Measurements from ENCODE around the gene GATB.
A peak's percentile ranks its signal among the peaks of the same experiment; 100 is the strongest.

The GATB gene

GRCh38 chr4:151784706-151785105, 23.9 kb upstream of the GATB start:
- H3K27me3 ChIP-seq (ENCODE audit: insufficient read depth, low read length) = no peaks in the 10 kb centered on the region
- H3K4me3 ChIP-seq (ENCODE audit: low read length) = no peak overlapping the region
- no peaks in the 10 kb centered on the region for H3K36me3 ChIP-seq (ENCODE audit: insufficient read depth, low read length)
- H3K9me3 ChIP-seq (ENCODE audit: insufficient read depth, low read depth, low read length) = no peaks in the 10 kb centered on the region
- H3K27ac ChIP-seq (ENCODE audit: low read depth, low read length) = peak overlapping the region; percentile 82; the same call in 1 of the 2 replicates
- H3K9ac ChIP-seq (ENCODE audit: low read depth, low read length) = no peak overlapping the region
- peaks cover 38% of the 10 kb centered on the region for H3K4me1 ChIP-seq (ENCODE audit: insufficient read depth, low read length)
- WGBS = 91% methylated on average over 5 of the region's 5 CpGs

- Histone ChIP-seq H3K4me3 (ENCODE audit: low read length) (no peak overlapping the region), H3K27me3 (ENCODE audit: insufficient read depth, low read length) (no peaks in the 10 kb centered on the region)
Measured at GRCh38 chr4:151783867-151784266, 23.1 kb upstream of the GATB start.

GRCh38 chr4:151782296-151782695, 21.5 kb upstream of the GATB start:
- Histone ChIP-seq H3K27ac (ENCODE audit: low read depth, low read length) (no peak overlapping the region), H3K4me1 (ENCODE audit: insufficient read depth, low read length) (peaks cover 22% of the 10 kb centered on the region), H3K27me3 (ENCODE audit: insufficient read depth, low read length) (no peaks in the 10 kb centered on the region), H3K4me3 (ENCODE audit: low read length) (no peak overlapping the region), H3K9ac (ENCODE audit: low read depth, low read length) (no peak overlapping the region), H3K36me3 (ENCODE audit: insufficient read depth, low read length) (no peaks in the 10 kb centered on the region), H3K9me3 (ENCODE audit: insufficient read depth, low read depth, low read length) (no peaks in the 10 kb centered on the region)
- no CpG with 5 or more reads among the region's 1 CpG for WGBS

More at GRCh38 chr4:151783867-151784266, 23.1 kb upstream of the GATB start:
- H3K36me3 ChIP-seq (ENCODE audit: insufficient read depth, low read length) = no peaks in the 10 kb centered on the region
- H3K4me1 ChIP-seq (ENCODE audit: insufficient read depth, low read length) = peaks cover 29% of the 10 kb centered on the region
- H3K9ac ChIP-seq (ENCODE audit: low read depth, low read length) = no peak overlapping the region
- H3K9me3 ChIP-seq (ENCODE audit: insufficient read depth, low read depth, low read length) = no peaks in the 10 kb centered on the region
- H3K27ac ChIP-seq (ENCODE audit: low read depth, low read length) = no peak overlapping the region

DNA sequence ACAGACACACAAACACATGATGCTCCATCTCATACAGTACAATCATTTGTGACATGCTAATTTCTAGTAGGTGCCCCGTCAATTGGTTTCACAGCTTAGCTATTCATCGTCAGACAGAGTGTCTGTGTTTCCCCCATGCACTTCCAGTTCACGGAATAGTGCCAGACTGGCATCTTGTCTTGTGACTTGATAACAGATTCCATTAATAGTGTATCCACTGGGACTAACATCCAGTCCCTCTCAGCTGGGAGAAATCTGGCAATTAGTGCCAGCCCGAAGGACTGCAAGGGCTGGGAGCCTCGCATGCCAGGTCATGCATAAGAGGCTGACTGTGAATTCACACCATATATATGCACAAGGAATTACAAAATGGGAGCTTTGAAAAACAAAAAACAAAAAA, 20.2 kb upstream of the GATB start:
- H3K27me3 ChIP-seq (ENCODE audit: insufficient read depth, low read length) = no peaks in the 10 kb centered on the region
- H3K4me3 ChIP-seq (ENCODE audit: low read length) = no peak overlapping the region
- no peaks in the 10 kb centered on the region for H3K36me3 ChIP-seq (ENCODE audit: insufficient read depth, low read length)
- no peak overlapping the region for H3K27ac ChIP-seq (ENCODE audit: low read depth, low read length)
- peaks cover 16% of the 10 kb centered on the region for H3K4me1 ChIP-seq (ENCODE audit: insufficient read depth, low read length)
- H3K9ac ChIP-seq (ENCODE audit: low read depth, low read length) = no peak overlapping the region
- no peaks in the 10 kb centered on the region for H3K9me3 ChIP-seq (ENCODE audit: insufficient read depth, low read depth, low read length)
- WGBS = 93% methylated on average over 5 of the region's 5 CpGs

DNA sequence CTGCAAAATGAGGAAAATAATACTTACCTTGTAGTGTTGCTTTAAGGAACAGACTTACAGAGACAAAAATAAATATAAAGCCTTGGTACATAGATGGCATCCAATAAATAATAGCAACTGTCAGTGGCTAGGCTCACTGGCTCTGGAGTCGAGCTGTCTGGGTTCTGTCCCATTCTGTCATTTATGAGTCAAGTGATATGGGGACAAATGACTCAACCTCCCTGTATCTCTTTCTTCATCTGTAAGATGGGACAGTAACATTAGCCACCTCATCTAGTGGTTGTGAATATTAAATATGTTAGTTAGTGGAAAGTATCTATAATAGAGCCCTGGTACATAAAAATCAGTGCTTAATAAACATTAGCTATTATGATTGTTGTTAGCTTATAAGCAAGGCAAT, 16.7 kb upstream of the GATB start:
- no peaks in the 10 kb centered on the region for H3K36me3 ChIP-seq (ENCODE audit: insufficient read depth, low read length)
- no peak overlapping the region for H3K9ac ChIP-seq (ENCODE audit: low read depth, low read length)
- peaks cover 25% of the 10 kb centered on the region; the same call in 1 of the 2 replicates for H3K9me3 ChIP-seq (ENCODE audit: insufficient read depth, low read depth, low read length)
- H3K27me3 ChIP-seq (ENCODE audit: insufficient read depth, low read length) = no peaks in the 10 kb centered on the region
- WGBS = 73% methylated on average over 1 of the region's 1 CpG
- no peaks in the 10 kb centered on the region for H3K4me1 ChIP-seq (ENCODE audit: insufficient read depth, low read length)
- H3K27ac ChIP-seq (ENCODE audit: low read depth, low read length) = no peak overlapping the region
- no peak overlapping the region for H3K4me3 ChIP-seq (ENCODE audit: low read length)

- Histone ChIP-seq H3K27me3 (ENCODE audit: insufficient read depth, low read length) (no peaks in the 10 kb centered on the region), H3K4me1 (ENCODE audit: insufficient read depth, low read length) (no peaks in the 10 kb centered on the region), H3K9me3 (ENCODE audit: insufficient read depth, low read depth, low read length) (peaks cover 25% of the 10 kb centered on the region; the same call in 1 of the 2 replicates), H3K36me3 (ENCODE audit: insufficient read depth, low read length) (no peaks in the 10 kb centered on the region), H3K4me3 (ENCODE audit: low read length) (no peak overlapping the region), H3K27ac (ENCODE audit: low read depth, low read length) (no peak overlapping the region), H3K9ac (ENCODE audit: low read depth, low read length) (no peak overlapping the region)
Measured at GRCh38 chr4:151774324-151774723, 13.5 kb upstream of the GATB start.

GRCh38 chr4:151772274-151772673, 11.5 kb upstream of the GATB start:
- Histone ChIP-seq H3K9ac (ENCODE audit: low read depth, low read length) (no peak overlapping the region), H3K4me1 (ENCODE audit: insufficient read depth, low read length) (peaks cover 15% of the 10 kb centered on the region)
- WGBS = 94% methylated on average over 3 of the region's 3 CpGs

GRCh38 chr4:151771664-151772063, 10.9 kb upstream of the GATB start:
- 90% methylated on average over 5 of the region's 5 CpGs for WGBS
- Histone ChIP-seq H3K9me3 (ENCODE audit: insufficient read depth, low read depth, low read length) (peaks cover 25% of the 10 kb centered on the region; the same call in 1 of the 2 replicates), H3K27me3 (ENCODE audit: insufficient read depth, low read length) (no peaks in the 10 kb centered on the region), H3K36me3 (ENCODE audit: insufficient read depth, low read length) (no peaks in the 10 kb centered on the region), H3K27ac (ENCODE audit: low read depth, low read length) (no peak overlapping the region), H3K9ac (ENCODE audit: low read depth, low read length) (no peak overlapping the region), H3K4me1 (ENCODE audit: insufficient read depth, low read length) (peaks cover 15% of the 10 kb centered on the region), H3K4me3 (ENCODE audit: low read length) (no peak overlapping the region)

More at GRCh38 chr4:151772274-151772673, 11.5 kb upstream of the GATB start:
- H3K27me3 ChIP-seq (ENCODE audit: insufficient read depth, low read length) = no peaks in the 10 kb centered on the region
- H3K27ac ChIP-seq (ENCODE audit: low read depth, low read length) = no peak overlapping the region
- no peaks in the 10 kb centered on the region for H3K36me3 ChIP-seq (ENCODE audit: insufficient read depth, low read length)
- H3K9me3 ChIP-seq (ENCODE audit: insufficient read depth, low read depth, low read length) = peaks cover 25% of the 10 kb centered on the region; the same call in 1 of the 2 replicates
- no peak overlapping the region for H3K4me3 ChIP-seq (ENCODE audit: low read length)

- 100% methylated on average over 1 of the region's 1 CpG for WGBS
Measured at GRCh38 chr4:151770154-151770553, 9.3 kb upstream of the GATB start.

DNA sequence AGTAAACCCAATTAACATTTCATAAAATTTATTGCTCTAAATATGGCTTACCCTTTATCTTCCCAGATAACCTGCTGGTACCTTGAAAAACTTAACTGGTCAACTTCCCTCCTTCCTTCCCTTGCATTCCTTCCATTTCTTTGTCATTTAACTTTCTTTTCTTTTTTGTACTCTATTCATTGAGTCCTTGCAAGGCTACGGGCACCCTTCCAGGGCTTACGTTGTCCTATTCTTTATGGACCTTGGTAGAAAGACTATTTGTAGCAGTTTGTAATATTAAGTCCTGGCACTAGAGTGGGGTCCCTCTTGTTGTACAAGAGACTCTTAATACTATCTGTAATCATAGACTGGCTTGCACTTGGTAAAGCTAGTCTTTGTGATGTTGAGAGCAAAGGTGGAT, 8.0 kb upstream of the GATB start:
- peaks cover 15% of the 10 kb centered on the region for H3K4me1 ChIP-seq (ENCODE audit: insufficient read depth, low read length)
- no peaks in the 10 kb centered on the region for H3K36me3 ChIP-seq (ENCODE audit: insufficient read depth, low read length)
- H3K9me3 ChIP-seq (ENCODE audit: insufficient read depth, low read depth, low read length) = peaks cover 9% of the 10 kb centered on the region; the same call in 1 of the 2 replicates
- no peak overlapping the region for H3K4me3 ChIP-seq (ENCODE audit: low read length)
- no peak overlapping the region for H3K27ac ChIP-seq (ENCODE audit: low read depth, low read length)
- no peak overlapping the region for H3K9ac ChIP-seq (ENCODE audit: low read depth, low read length)
- no peaks in the 10 kb centered on the region for H3K27me3 ChIP-seq (ENCODE audit: insufficient read depth, low read length)
- WGBS = 73% methylated on average over 2 of the region's 2 CpGs

More at GRCh38 chr4:151770154-151770553, 9.3 kb upstream of the GATB start:
- Histone ChIP-seq H3K9me3 (ENCODE audit: insufficient read depth, low read depth, low read length) (peaks cover 20% of the 10 kb centered on the region; the same call in 1 of the 2 replicates), H3K27me3 (ENCODE audit: insufficient read depth, low read length) (no peaks in the 10 kb centered on the region), H3K4me3 (ENCODE audit: low read length) (no peak overlapping the region), H3K27ac (ENCODE audit: low read depth, low read length) (no peak overlapping the region), H3K9ac (ENCODE audit: low read depth, low read length) (no peak overlapping the region), H3K4me1 (ENCODE audit: insufficient read depth, low read length) (peaks cover 15% of the 10 kb centered on the region), H3K36me3 (ENCODE audit: insufficient read depth, low read length) (no peaks in the 10 kb centered on the region)

- H3K4me3 ChIP-seq (ENCODE audit: low read length) = no peak overlapping the region
- H3K27me3 ChIP-seq (ENCODE audit: insufficient read depth, low read length) = no peaks in the 10 kb centered on the region
- 87% methylated on average over 4 of the region's 4 CpGs for WGBS
- no peak overlapping the region for H3K9ac ChIP-seq (ENCODE audit: low read depth, low read length)
- H3K27ac ChIP-seq (ENCODE audit: low read depth, low read length) = no peak overlapping the region
- no peaks in the 10 kb centered on the region for H3K36me3 ChIP-seq (ENCODE audit: insufficient read depth, low read length)
- H3K4me1 ChIP-seq (ENCODE audit: insufficient read depth, low read length) = peaks cover 15% of the 10 kb centered on the region
- no peaks in the 10 kb centered on the region for H3K9me3 ChIP-seq (ENCODE audit: insufficient read depth, low read depth, low read length)
Measured at GRCh38 chr4:151766691-151767090, 5.9 kb upstream of the GATB start.

DNA sequence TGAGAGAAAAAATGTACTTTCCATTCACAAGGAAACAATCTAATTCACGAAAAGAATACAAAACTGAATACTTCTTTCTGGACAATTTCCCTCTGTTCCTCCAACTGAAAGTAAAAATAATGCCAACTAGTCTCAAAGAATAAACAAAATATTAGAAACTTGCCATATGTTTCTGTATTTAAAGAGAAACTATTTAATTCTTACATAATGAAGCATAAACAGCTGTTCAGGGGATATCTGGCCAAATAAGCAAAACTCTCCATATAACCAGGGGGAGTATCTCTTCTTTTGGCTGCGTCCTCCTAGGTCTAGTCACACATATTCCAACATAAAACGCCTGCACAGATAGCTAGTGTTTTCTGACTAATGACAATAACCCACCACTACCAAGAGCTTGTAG, 805 bp downstream of the GATB start:
- Histone ChIP-seq H3K9me3 (ENCODE audit: insufficient read depth, low read depth, low read length) (no peaks in the 10 kb centered on the region), H3K9ac (ENCODE audit: low read depth, low read length) (peak overlapping the region; percentile 95), H3K27me3 (ENCODE audit: insufficient read depth, low read length) (no peaks in the 10 kb centered on the region), H3K4me1 (ENCODE audit: insufficient read depth, low read length) (peaks cover 4% of the 10 kb centered on the region; the same call in 1 of the 2 replicates), H3K36me3 (ENCODE audit: insufficient read depth, low read length) (peaks cover 8% of the 10 kb centered on the region), H3K4me3 (ENCODE audit: low read length) (peak overlapping the region; percentile 94), H3K27ac (ENCODE audit: low read depth, low read length) (no peak overlapping the region)
- 56% methylated on average over 3 of the region's 3 CpGs for WGBS
